ENCODE data around the gene ASTN2.

- TF ChIP-seq CTCF (IDR thresholded peaks at IDR 0.05) (no peak), POLR2A (IDR thresholded peaks at IDR 0.05) (no peak)
These were observed 820.3 kb downstream of the ASTN2 start for GRCh38 chr9:116594547-116594946.

All from testis (tissue), 2 donors.